IMR-90 (cell line): Measurements from ENCODE around the gene PLA2G2F.

Experiments
- BHLHE40 ChIP-seq: fragments of 150-350 bp; IDR thresholded peaks from 2 replicates; pipeline ENCODE4 v1.6.1; 2016; ENCODE audit warnings: mild to moderate bottlenecking, low read depth, low read length
- CEBPB ChIP-seq: IDR thresholded peaks from 2 replicates; pipeline ENCODE4 v1.6.1; 2012; ENCODE audit warnings: low read depth, low read length, improper control_type of control experiment
- CHD1 ChIP-seq: IDR thresholded peaks from 2 replicates; pipeline ENCODE4 v1.6.1; 2012; ENCODE audit warnings: low read depth, low read length, improper control_type of control experiment
- MAFK ChIP-seq: IDR thresholded peaks from 2 replicates; pipeline ENCODE4 v1.6.1; 2012; ENCODE audit warnings: low read depth, low read length, improper control_type of control experiment
- MAZ ChIP-seq: IDR thresholded peaks from 2 replicates; pipeline ENCODE4 v1.6.1; 2012; ENCODE audit warnings: low read depth, mild to moderate bottlenecking, low read length, improper control_type of control experiment, moderate library complexity, borderline replicate concordance
- NFE2L2 ChIP-seq: fragments of 150-350 bp; IDR thresholded peaks from 2 replicates; pipeline ENCODE4 v1.6.1; 2016; ENCODE audit warnings: low read depth, mild to moderate bottlenecking, low read length
- POLR2A ChIP-seq: IDR thresholded peaks from 2 replicates; pipeline ENCODE4 v1.6.1; 2012; ENCODE audit warnings: mild to moderate bottlenecking, low read depth, low read length
- RAD21 ChIP-seq: IDR thresholded peaks from 2 replicates; pipeline ENCODE4 v1.6.1; 2012; ENCODE audit warnings: low read length, improper control_type of control experiment
- RCOR1 ChIP-seq: IDR thresholded peaks from 2 replicates; pipeline ENCODE4 v1.6.1; 2012; ENCODE audit warnings: mild to moderate bottlenecking, low read length, improper control_type of control experiment; ENCODE audit not compliant: insufficient replicate concordance
- RFX5 ChIP-seq: IDR thresholded peaks from 2 replicates; pipeline ENCODE4 v1.8.0; 2012; ENCODE audit warnings: low read depth, mild to moderate bottlenecking, low read length, moderate library complexity
- TF ChIP-seq, protein P1 (sequence below): conservative IDR thresholded peaks from 2 replicates; pipeline ENCODE4 v1.5.1; 2012; ENCODE audit warnings: mild to moderate bottlenecking, low read depth, low read length, improper control_type of control experiment
- TF ChIP-seq, protein P2 (sequence below): fragments of 150-350 bp; IDR thresholded peaks from 2 replicates; pipeline ENCODE4 v1.6.1; 2017; ENCODE audit warnings: mild to moderate bottlenecking, antibody characterized with exemption, low read length, low read depth
- TF ChIP-seq, protein P3 (sequence below): fragments of 150-350 bp; IDR thresholded peaks from 2 replicates; pipeline ENCODE4 v1.6.1; 2016; ENCODE audit warnings: low read depth, mild to moderate bottlenecking, low read length, moderate library complexity, borderline replicate concordance

DNA sequence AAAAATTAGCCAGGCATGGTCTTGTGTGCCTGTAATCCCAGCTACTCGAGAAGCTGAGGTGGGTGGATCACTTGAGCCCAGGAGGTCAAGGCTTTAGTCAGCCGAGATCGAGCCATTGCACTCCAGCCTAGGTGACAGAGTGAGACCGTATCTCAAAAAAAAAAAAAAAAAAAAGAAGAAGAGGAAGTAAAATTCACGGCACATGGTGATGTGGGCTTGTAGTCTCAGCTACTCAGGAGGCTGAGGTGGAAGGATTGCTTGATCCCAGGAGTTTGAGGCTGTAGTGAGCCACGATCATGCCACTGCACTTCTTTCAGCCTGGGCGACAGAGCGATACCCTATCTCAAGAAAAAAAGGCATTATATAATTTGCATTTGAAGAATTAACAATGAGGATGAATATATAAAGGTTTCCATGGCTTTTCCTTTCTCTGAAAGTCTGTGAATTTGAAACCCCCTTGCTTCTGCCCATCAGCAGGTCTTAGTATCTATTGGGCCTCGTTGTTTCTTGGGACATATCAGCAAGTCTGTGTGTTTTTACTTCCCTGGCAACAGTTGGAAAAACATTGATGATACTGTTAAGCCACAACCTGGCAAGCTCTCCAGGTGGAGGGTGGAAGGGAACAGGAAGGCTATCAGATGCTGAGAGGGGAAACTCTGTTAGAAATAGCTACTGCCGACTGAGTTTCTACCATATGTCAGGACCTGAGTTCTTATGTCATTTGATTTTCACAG is 15.2 kb upstream of the PLA2G2F start:
- TF ChIP-seq POLR2A (no peak), BHLHE40 (no peak), RFX5 (no peak), CEBPB (no peak), NFE2L2 (no peak), CHD1 (no peak), RAD21 (no peak), RCOR1 (no peak), MAFK (no peak), MAZ (no peak)
- TF ChIP-seq, protein P1, sequence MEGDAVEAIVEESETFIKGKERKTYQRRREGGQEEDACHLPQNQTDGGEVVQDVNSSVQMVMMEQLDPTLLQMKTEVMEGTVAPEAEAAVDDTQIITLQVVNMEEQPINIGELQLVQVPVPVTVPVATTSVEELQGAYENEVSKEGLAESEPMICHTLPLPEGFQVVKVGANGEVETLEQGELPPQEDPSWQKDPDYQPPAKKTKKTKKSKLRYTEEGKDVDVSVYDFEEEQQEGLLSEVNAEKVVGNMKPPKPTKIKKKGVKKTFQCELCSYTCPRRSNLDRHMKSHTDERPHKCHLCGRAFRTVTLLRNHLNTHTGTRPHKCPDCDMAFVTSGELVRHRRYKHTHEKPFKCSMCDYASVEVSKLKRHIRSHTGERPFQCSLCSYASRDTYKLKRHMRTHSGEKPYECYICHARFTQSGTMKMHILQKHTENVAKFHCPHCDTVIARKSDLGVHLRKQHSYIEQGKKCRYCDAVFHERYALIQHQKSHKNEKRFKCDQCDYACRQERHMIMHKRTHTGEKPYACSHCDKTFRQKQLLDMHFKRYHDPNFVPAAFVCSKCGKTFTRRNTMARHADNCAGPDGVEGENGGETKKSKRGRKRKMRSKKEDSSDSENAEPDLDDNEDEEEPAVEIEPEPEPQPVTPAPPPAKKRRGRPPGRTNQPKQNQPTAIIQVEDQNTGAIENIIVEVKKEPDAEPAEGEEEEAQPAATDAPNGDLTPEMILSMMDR = no peak
- TF ChIP-seq, protein P2, sequence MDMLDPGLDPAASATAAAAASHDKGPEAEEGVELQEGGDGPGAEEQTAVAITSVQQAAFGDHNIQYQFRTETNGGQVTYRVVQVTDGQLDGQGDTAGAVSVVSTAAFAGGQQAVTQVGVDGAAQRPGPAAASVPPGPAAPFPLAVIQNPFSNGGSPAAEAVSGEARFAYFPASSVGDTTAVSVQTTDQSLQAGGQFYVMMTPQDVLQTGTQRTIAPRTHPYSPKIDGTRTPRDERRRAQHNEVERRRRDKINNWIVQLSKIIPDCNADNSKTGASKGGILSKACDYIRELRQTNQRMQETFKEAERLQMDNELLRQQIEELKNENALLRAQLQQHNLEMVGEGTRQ = no peak
- TF ChIP-seq, protein P3, sequence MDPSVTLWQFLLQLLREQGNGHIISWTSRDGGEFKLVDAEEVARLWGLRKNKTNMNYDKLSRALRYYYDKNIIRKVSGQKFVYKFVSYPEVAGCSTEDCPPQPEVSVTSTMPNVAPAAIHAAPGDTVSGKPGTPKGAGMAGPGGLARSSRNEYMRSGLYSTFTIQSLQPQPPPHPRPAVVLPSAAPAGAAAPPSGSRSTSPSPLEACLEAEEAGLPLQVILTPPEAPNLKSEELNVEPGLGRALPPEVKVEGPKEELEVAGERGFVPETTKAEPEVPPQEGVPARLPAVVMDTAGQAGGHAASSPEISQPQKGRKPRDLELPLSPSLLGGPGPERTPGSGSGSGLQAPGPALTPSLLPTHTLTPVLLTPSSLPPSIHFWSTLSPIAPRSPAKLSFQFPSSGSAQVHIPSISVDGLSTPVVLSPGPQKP = no peak
